BJ (cell line): ENCODE results near the gene ADAMTS13. TPM values are rescaled to one million over a fixed set of nuclear protein-coding genes. Genes with fewer than 3 reads are reported as not detected.

Experiments used
- CTCF ChIA-PET: fragments of 350-600 bp; formaldehyde crosslinking; extraction: SDS; loops from one replicate; lab custom pipeline; 2021; ENCODE audit warnings: antibody characterized with exemption, inconsistent platforms; lab: Yijun Ruan, JAX
- POLR2A ChIA-PET: fragments of 300-600 bp; sonication (Branson Sonifier 250); formaldehyde crosslinking; extraction: SDS; loops from one replicate; lab custom pipeline; 2021; ENCODE audit warnings: antibody characterized with exemption; lab: Charles Lee
- DNase-seq: peaks from one replicate; pipeline ENCODE4 v3.0.0-alpha.2; 2011; ENCODE audit warnings: low read depth
- H3K27me3 ChIP-seq: 2 replicates; pipeline ENCODE4 v1.6.0; 2011; ENCODE audit warnings: low read length; ENCODE audit not compliant: control insufficient read depth, insufficient read depth
- H3K36me3 ChIP-seq: 2 replicates; pipeline ENCODE4 v1.5.1; 2011; ENCODE audit warnings: low read length; ENCODE audit not compliant: control insufficient read depth, insufficient read depth
- H3K4me3 ChIP-seq: 2 replicates; pipeline ENCODE4 v1.5.1; 2011; ENCODE audit warnings: low read depth, mild to moderate bottlenecking, control low read depth, low read length
- polyA plus RNA-seq: library from polyadenylated mRNA; depleted of rRNA; stranded (reverse); fragments of >200 nt; gene quantifications from 2 replicates; pipeline ENCODE4 v1.2.3, GENCODE V29; 2011
- TF ChIP-seq, protein P1 (sequence below): IDR thresholded peaks from 2 replicates; pipeline ENCODE4 v1.5.1; 2011; ENCODE audit warnings: low read depth, mild to moderate bottlenecking, control low read depth, inconsistent platforms, low read length, moderate library complexity; ENCODE audit not compliant: insufficient read depth

Gene ADAMTS13
- polyA plus RNA-seq, 1 experiment = 2.4 TPM

- TF ChIP-seq, protein P1, sequence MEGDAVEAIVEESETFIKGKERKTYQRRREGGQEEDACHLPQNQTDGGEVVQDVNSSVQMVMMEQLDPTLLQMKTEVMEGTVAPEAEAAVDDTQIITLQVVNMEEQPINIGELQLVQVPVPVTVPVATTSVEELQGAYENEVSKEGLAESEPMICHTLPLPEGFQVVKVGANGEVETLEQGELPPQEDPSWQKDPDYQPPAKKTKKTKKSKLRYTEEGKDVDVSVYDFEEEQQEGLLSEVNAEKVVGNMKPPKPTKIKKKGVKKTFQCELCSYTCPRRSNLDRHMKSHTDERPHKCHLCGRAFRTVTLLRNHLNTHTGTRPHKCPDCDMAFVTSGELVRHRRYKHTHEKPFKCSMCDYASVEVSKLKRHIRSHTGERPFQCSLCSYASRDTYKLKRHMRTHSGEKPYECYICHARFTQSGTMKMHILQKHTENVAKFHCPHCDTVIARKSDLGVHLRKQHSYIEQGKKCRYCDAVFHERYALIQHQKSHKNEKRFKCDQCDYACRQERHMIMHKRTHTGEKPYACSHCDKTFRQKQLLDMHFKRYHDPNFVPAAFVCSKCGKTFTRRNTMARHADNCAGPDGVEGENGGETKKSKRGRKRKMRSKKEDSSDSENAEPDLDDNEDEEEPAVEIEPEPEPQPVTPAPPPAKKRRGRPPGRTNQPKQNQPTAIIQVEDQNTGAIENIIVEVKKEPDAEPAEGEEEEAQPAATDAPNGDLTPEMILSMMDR = no peak
- H3K36me3 ChIP-seq = no peaks in the 10 kb centered on the region
- no peak for DNase-seq
- ChIA-PET CTCF (no interaction called here), POLR2A (no interaction called here)
- no peaks in the 10 kb centered on the region for H3K27me3 ChIP-seq
- H3K4me3 ChIP-seq = no peak overlapping the region
Measured at GRCh38 chr9:133383438-133383837, 38.7 kb upstream of the ADAMTS13 start.

DNA sequence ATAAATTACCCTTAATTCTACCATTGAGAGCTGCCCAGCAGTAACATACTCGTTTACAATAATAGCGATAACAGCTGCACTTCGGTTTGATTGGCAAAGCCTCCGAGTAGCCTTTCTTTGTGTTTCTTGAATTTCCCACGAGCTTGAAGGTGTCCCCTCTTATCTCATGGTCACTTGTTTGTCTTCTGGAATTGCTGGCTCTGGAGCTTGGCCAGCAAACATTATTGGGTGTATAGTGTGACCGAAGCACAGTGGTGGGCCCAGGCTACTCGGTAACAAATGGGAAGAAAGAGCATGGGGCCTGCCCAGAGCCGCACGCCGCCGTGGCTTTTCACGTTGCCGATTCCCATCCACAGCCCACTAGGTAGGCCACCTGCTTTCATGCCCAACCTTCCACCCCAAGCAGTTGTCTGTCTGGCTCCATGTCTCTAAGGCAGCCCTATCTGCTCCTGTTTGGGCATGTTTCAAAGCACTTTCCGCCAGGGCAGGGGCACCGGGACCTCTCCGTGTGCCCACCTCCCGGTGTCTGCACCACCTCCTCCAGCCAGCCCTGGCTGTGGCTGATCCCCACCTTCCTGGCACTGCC, 37.3 kb upstream of the ADAMTS13 start:
- DNase-seq = no peak
- CTCF ChIA-PET = interaction anchor here (1.1 kb wide), 1 partner anchor 21 kb away, joined by 3 read pairs; no protein-coding TSS in a partner anchor
- TF ChIP-seq, protein P1 = no peak
- Histone ChIP-seq H3K36me3 (no peaks in the 10 kb centered on the region), H3K27me3 (no peaks in the 10 kb centered on the region), H3K4me3 (no peak overlapping the region)
- POLR2A ChIA-PET = no interaction called here

DNA sequence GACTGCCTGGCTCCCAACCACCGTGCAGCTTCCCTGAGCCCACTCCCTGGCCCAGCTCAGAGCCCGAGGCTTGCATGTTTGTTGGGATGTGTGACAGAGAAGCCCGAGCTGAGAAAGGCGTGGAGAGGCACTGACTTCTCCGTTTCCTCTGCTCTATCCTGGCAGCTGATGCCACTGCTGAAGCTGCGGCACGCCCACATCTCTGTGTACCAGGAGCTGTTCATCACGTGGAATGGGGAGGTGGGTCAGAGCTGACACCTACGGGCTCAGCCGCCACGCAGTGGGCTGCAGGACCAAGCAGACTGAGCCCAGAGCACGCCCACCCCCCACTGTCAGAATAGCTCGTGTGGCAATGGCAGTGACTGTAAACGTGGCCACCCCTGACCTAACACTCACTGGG, 36.7 kb upstream of the ADAMTS13 start:
- TF ChIP-seq, protein P1 = no peak
- DNase-seq = no peak
- Histone ChIP-seq H3K4me3 (no peak overlapping the region), H3K27me3 (no peaks in the 10 kb centered on the region; the same call in 1 of the 2 replicates), H3K36me3 (no peaks in the 10 kb centered on the region)
- CTCF ChIA-PET = interaction anchor here (1.1 to 2.1 kb wide), 2 partner anchors 18 to 21 kb away, joined by 3 to 7 read pairs; no protein-coding TSS in a partner anchor
- POLR2A ChIA-PET = interaction anchor here (0.5 kb wide), 1 partner anchor 74 kb away, joined by 4 read pairs; no protein-coding TSS in a partner anchor

- ChIA-PET CTCF (interaction anchor here (1.2 to 2.1 kb wide), 2 partner anchors 11 to 18 kb away, joined by 4 to 7 read pairs; no protein-coding TSS in a partner anchor), POLR2A (no interaction called here)
- TF ChIP-seq, protein P1 = no peak
- Histone ChIP-seq H3K27me3 (no peaks in the 10 kb centered on the region; the same call in 1 of the 2 replicates), H3K4me3 (no peak overlapping the region), H3K36me3 (no peaks in the 10 kb centered on the region)
- no peak for DNase-seq
Measured at GRCh38 chr9:133386338-133386737, 35.8 kb upstream of the ADAMTS13 start.

DNA sequence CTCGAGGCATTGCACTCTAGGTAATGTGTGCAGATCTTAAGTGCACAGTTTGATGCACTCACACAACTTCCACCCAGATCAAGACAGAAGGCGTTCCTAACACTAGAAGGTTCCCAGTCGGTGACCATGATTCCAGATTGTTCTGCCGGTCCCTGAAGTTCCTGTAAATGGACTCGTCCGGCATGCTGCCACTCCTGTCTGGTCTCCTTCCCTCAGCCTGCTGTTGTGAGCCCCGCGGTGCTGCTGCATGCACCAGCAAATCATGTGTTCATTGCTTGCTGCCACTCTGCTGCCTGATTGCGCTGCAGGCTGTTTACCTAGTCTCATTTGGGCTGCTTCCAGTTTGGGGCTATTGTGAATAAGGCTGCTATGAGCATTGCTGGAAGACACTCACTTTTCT, 34.5 kb upstream of the ADAMTS13 start:
- H3K27me3 ChIP-seq = no peaks in the 10 kb centered on the region; the same call in 1 of the 2 replicates
- ChIA-PET CTCF (no interaction called here), POLR2A (no interaction called here)
- H3K36me3 ChIP-seq = no peaks in the 10 kb centered on the region
- DNase-seq = no peak
- TF ChIP-seq, protein P1 = no peak
- no peak overlapping the region for H3K4me3 ChIP-seq
